TTC549 (cell line): ENCODE results near the gene SMC3.
A peak's percentile ranks its signal among the peaks of the same experiment; 100 is the strongest.

Experiments used
- FAIRE-seq: peaks from 2 replicates; lab custom pipeline; 2012; peaks lifted over from hg19 to GRCh38; lab: Jason Lieb, UNC

SMC3 gene

GRCh38 chr10:110546077-110546476, 21.4 kb upstream of the SMC3 start:
- no peak for FAIRE-seq

- no peak for FAIRE-seq
These were observed 20.9 kb upstream of the SMC3 start for GRCh38 chr10:110546499-110547110.

- FAIRE-seq = peak; percentile 79
These were observed 20.2 kb upstream of the SMC3 start for GRCh38 chr10:110547139-110547761.

GRCh38 chr10:110548002-110548401, 19.5 kb upstream of the SMC3 start:
- FAIRE-seq = no peak

- FAIRE-seq = no peak
These were observed 18.3 kb upstream of the SMC3 start for GRCh38 chr10:110549211-110549610.

- no peak for FAIRE-seq
These were observed 13.6 kb upstream of the SMC3 start for GRCh38 chr10:110553905-110554304.

GRCh38 chr10:110556296-110556695, 11.2 kb upstream of the SMC3 start:
- no peak for FAIRE-seq

- FAIRE-seq = peak; percentile 25
These were observed 10.4 kb upstream of the SMC3 start for GRCh38 chr10:110556969-110557601.

GRCh38 chr10:110558041-110558440, 9.5 kb upstream of the SMC3 start:
- no peak for FAIRE-seq

GRCh38 chr10:110560012-110560411, 7.5 kb upstream of the SMC3 start:
- FAIRE-seq = no peak

GRCh38 chr10:110561292-110561691, 6.2 kb upstream of the SMC3 start:
- no peak for FAIRE-seq

- no peak for FAIRE-seq
These were observed 5.1 kb upstream of the SMC3 start for GRCh38 chr10:110562348-110562747.

- no peak for FAIRE-seq
These were observed 4.4 kb upstream of the SMC3 start for GRCh38 chr10:110563132-110563531.

GRCh38 chr10:110566472-110567200, 859 bp upstream of the SMC3 start:
- no peak for FAIRE-seq

GRCh38 chr10:110568055-110568735, 700 bp downstream of the SMC3 start:
- no peak for FAIRE-seq

- no peak for FAIRE-seq
These were observed 1.6 kb downstream of the SMC3 start for GRCh38 chr10:110569122-110569521.

GRCh38 chr10:110569736-110570135, 2.2 kb downstream of the SMC3 start:
- FAIRE-seq = no peak

- no peak for FAIRE-seq
These were observed 3.7 kb downstream of the SMC3 start for GRCh38 chr10:110571093-110571743.

- no peak for FAIRE-seq
These were observed 5.4 kb downstream of the SMC3 start for GRCh38 chr10:110572862-110573261.

- FAIRE-seq = no peak
These were observed 6.9 kb downstream of the SMC3 start for GRCh38 chr10:110574420-110574819.

GRCh38 chr10:110576220-110576619, 8.7 kb downstream of the SMC3 start:
- no peak for FAIRE-seq

- FAIRE-seq = no peak
These were observed 9.6 kb downstream of the SMC3 start for GRCh38 chr10:110577056-110577455.
